HG02678 (cell line): ENCODE results near the gene HPGD.

ENCODE experiments used
- ATAC-seq: cut with Tn5 transposase; IDR thresholded peaks from one replicate; pipeline ENCODE4 v1.9.1; 2021; ENCODE audit warnings: mild to moderate bottlenecking, moderate library complexity; ENCODE audit not compliant: unreplicated experiment

Gene HPGD

DNA sequence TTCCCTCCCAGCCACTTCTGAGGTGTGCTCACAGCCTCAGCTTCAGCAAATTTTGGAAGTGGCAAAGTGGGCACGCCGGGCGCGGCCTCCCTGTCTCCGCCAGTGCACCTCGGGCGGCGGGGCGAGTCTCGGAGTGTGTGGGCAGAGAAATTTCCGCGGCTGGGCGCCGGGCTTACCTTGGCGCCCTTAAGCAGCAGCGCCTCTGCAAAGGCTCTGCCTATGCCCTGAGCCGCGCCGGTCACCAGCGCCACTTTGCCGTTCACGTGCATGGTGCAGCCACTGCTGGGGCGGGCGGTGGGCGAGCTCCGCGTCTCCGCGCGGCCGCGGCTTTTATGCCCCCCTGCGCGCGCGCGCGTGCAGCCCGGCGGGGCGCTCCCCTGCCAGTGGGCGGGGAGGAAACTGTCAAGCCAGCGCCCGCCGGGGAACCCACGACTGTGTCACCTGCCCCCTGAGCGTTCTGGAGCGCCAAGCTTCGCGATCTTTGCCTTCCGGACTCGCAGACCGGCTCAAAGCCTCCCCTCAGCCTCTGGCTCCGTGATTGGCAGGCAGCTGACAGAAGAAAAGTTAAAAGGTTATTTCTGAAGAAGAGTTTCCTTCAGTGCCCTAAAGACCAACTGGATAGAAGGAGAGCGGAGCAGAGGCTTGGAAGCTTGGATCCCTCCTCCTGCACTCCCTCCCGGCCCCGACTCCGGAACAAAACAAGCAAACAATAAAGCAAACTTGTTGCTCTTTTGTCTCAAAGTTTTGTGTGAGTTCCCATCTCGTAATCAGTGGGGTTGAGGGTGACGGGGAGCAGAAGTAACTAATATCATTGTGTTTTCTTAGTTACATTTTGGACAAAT is at the start of gene HPGD:
HPGD (minus strand) TSS at position 306 of the 842 bp plus-strand sequence; CDS start at position 269, 37 bp downstream.
- peak; percentile 62 for ATAC-seq

GRCh38 chr4:174564529-174564928 is 42.2 kb upstream of the HPGD start:
- no peak for ATAC-seq

GRCh38 chr4:174563399-174563798 is 41.1 kb upstream of the HPGD start:
- no peak for ATAC-seq

- ATAC-seq = no peak
These were observed 39.3 kb upstream of the HPGD start for GRCh38 chr4:174561560-174561959.

DNA sequence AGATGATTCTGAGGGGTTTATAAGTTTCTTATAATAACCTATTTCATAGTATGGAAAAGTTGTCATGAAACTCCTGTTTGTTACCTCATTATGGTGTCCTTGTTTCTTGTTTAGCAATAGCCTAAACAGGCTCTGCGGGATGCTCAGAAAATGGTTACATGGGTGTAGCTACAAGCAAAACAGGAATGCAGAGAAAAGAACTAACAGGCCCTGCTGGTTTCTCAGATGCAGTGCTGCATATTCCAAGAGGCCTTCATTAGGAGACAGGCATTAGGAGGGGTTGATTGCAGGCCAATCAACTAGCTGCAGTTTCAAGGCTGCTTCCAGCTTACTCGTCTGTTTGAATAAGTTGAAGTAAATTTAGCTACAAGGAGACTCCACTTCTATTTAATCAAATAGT is 37.6 kb upstream of the HPGD start:
- no peak for ATAC-seq

DNA sequence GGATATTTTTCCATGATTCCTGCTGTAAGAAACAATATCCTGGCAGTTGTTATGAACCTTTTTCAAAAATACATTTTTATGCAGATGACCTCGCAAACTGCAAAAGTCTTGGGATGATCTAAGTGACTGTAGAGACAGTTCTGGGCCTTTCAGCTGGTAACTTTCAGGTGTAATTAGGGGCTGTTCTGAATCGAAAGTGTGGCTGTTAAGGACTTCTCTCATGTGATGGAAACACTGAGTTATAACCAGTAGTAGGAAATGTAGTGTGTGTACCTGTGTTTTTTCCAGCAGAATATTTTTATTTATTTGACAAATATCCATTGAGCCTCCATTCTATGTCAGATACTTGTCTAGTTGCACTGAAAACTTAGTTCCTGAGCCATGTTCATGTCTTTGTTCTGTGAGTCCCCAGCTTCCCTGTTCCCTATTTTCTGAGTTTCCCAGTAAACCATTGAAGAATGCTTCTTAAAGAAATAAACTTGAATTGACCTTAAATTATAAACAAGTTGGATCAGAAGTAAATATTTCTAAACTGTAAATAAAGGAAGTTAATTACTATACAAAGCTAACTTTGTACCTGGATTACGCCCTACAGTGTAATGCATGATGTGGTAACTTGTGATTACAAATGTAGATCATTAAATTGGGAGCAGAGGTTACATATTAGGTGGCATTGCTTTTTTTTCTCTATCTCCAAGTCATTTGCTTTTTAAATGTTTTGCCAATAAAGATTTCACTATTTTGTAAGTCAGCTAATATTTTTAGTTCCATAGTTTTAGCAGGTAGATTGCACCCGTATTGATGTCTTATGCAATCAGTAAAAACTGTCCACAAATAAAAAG is 33.7 kb upstream of the HPGD start:
- ATAC-seq = no peak

DNA sequence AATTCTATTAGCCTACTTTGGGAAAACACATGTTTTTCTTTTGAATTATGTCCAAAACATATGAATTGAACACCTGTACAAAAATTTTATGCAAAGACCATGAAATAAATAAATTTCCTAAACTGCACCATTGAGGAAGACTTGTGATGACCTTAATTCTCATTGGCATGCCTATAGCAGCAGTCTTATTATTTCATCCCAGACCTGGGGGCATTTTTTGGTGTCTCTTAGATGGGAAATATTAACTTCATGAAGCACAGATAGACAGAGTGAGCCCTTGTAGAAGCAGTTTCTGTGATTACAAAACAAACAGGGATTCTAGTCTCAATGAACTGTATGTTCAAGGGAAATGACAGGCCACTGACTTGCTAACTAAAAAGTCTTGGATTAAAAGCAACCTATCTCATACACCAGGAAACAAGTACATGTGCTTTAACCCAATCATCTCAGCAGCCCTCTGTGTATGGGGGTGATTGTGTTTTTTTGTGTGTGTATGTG is 32.0 kb upstream of the HPGD start:
- ATAC-seq = no peak

DNA sequence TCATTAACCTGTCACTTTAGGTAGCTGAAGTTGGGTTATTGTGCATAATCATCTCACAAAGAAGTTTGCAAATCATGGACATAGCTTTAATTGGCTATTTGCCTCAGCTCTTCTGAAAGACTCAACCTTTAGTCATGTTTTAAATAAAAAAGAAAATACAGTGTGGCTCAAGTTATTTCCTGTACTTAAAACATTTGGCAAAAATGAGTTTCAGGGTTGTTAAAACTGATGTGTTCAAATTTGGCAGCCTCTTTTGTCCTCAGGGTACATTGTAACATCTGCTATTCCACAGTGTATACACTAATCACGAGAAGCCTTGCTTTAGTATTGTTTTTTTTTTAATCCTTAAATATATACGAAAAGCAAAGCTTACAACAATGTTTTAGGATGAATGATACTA is 31.5 kb upstream of the HPGD start:
- ATAC-seq = no peak

GRCh38 chr4:174553031-174553430 is 30.7 kb upstream of the HPGD start:
- ATAC-seq = no peak

DNA sequence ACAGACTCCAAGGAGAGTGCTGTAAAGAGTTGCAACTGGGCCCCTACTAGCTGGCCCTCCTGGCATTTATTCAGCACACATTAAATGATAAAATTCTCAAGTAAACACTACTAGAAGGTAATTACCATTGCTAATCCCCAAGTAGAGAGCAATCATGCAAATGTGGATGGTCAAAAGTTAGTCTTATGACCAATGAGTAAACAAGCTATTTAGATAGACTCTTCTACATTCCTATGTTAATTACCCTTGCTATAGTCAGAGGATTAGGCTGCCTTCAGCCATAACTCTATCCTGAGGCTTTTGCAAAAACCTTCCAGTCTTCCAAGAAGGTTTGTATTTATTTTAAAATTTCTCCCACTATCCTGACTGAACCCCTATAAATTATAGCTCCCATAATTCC is 28.3 kb upstream of the HPGD start:
- ATAC-seq = no peak

DNA sequence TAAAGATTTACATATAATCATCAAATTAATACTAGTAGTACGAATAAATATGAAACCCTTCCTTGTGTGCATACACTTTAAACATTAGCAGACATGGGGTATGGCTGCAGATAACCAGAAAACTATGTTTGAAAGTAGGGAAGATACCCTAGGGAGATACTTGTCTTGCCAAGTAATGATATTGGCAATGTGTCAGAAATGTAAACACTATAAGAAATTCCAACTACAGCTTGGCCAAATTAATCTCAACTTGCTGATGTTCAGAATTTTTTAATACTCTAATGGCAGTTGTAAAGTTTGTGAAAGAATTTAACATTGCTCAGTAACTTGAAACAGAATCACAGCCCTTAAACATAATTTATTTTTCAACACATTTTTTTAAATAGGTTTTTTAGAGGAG is 27.4 kb upstream of the HPGD start:
- no peak for ATAC-seq

DNA sequence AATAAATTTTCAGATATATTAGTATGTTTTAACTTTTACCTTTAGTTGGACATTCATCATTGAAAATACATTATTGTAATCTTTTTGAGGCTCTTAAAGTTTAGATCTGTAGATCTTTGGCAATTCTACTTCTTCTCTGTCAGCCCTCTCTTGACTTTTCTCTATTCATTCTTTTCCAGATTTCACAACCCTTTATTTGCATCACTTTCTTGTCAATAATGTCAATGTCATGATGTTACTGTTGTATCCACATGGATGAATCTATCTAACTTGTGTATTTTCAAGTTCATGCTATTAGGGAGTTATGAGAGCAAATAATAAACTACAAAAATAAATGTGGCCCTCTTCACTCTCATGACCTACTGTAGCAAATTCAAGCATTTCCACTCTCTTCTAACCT is 23.0 kb upstream of the HPGD start:
- no peak for ATAC-seq

- ATAC-seq = no peak
These were observed 22.2 kb upstream of the HPGD start for GRCh38 chr4:174544496-174544895.

DNA sequence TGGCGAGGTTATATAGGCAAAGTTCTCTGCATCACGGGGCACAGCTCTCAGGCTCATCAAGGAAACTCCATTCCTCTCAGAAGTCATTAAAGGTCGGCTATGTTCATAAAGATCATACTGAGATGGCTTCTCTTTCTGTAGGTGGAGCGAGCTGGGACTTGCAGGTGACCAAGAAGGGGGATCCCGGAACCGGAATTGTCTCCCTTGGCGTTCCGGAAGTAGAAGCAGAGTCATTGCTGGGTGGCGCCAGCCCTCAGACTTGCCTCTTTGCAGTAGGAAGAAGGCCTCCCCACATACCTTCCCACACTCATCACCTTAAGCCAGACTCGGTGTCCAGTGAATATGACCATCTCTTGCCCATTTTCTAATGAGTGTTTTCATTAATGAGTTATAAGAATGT is 17.9 kb upstream of the HPGD start:
- no peak for ATAC-seq

DNA sequence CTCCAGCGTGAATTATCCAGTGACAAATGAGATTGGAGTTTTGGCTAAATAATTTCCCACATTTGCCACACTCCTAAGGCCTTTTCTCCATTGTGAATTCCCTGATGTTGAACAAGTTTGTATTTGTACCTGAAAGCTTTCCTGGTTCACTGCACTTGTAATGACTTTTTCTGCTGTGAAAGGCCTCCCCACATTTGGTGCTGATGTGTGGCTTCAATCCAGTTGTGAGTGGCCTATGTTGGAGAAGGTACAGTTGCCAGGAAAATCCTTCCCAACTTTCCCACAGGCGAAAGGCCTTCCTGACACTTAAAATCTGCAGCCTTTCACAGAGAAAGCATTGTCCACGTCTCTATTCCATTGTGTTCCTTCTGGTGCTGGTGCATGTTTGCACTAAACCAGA is 17.3 kb upstream of the HPGD start:
- no peak for ATAC-seq

DNA sequence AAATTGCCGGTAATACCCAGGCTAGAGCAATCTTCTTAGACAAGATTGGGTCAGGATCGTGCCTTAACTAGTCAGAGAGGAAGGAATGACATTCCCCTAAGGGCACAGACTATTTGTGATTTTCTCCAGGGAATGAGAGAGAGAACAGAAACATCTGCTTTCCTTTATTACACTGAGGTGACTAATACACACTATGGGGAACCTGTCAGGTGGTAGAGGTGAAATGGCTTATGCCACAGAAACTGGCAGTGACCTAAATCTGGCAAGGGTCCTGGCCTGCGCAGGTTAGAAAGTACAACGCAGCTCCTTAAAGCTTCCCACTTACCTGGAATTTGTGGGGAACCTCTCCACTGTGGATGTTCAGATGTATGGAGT is 16.6 kb upstream of the HPGD start:
- no peak for ATAC-seq

- ATAC-seq = peak; percentile 89
These were observed 16.0 kb upstream of the HPGD start for GRCh38 chr4:174538123-174538875.

GRCh38 chr4:174537634-174538033 is 15.3 kb upstream of the HPGD start:
- peak; percentile 9 for ATAC-seq

- ATAC-seq = no peak
These were observed 12.2 kb upstream of the HPGD start for GRCh38 chr4:174534461-174534860.

GRCh38 chr4:174532445-174532844 is 10.2 kb upstream of the HPGD start:
- ATAC-seq = no peak

DNA sequence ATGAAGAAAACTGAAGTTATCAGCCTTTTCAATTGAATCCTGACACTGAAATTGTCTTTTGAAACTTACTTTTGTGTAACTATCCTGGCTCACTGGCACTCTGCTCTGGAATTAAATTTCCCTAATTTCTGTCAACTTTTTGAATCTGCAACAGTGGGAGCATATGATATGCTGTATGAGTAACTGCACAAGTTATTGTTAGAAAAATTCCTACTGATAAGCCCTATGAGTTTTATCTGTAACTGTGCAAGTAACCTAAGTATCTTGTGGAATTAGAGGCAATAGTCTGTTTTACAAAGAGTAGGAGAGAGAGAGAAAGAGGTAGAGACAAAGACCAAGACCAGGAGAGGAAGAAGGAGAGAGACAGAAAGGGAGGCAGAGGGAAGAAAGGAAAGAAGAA is 9.2 kb upstream of the HPGD start:
- no peak for ATAC-seq
